Posterior vena cava (tissue), 2 donors: ENCODE measurements around the gene PLCD1. TPM values are rescaled to one million over a fixed set of nuclear protein-coding genes. Genes with fewer than 3 reads are reported as not detected.
"Not testable (repeated sequence)": the region's sequence is repeated elsewhere in the genome, so short reads cannot be mapped to it uniquely, and the experiment has no call there.

Experiments used
- DNase-seq: peaks from one replicate; pipeline ENCODE4 v3.0.0-alpha.2; 2020; ENCODE audit warnings: low spot score
- intact Hi-C, 2 donors: fragments of 100-400 bp; cut with DNase I; formaldehyde crosslinking; loops; one replicate each; pipeline versions ENCODE4 v1.14.1 to v1.14.2; 2022 to 2023
- total RNA-seq, 2 donors: library from RNA; stranded (reverse); fragmentation: NEBNext Ultra II Directional; extraction: Animal tissue kit (Norgen Biotek cat#: 25700); gene quantifications; one replicate each; pipeline ENCODE4 v1.2.1, GENCODE V29; 2021
- donor health status: DM: yes; HTN: yes; CAD: no.
- donor health status: DM: yes; HTN: yes; CAD: no.

Gene PLCD1
- total RNA-seq, 2 donors from 2014 or later, result 32.5 to 40.9 TPM

DNA sequence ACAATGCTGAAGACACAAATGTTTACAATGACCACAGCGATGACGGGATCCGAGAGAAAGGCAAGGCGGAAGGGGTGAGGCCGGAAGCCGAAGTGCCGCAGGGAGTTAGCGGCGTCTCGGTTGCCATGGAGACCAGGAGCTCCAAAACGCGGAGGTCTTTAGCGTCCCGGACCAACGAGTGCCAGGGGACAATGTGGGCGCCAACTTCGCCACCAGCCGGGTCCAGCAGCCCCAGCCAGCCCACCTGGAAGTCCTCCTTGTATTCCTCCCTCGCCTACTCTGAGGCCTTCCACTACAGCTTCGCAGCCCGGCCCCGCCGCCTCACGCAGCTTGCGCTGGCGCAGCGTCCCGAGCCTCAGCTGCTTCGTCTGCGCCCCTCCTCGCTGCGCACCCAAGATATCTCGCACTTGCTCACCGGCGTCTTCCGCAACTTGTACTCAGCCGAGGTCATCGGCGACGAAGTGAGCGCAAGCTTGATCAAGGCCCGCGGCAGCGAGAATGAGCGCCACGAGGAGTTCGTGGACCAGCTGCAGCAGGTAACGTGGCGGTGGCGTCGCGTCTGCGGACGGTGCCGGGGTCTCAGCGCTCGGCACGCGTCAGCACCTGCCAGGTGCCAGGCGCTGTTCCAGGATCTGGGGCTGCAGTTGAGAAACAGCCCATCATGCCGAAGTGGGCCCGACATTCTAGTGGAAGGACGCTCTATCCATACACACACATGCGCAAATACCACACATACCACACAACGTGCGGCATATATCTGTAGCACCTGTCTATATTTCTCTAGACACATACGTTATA is 9.9 kb upstream of the PLCD1 start, which contains the start of gene DLEC1:
Gene DLEC1, plus strand, starts transcription at position 108 of the 798 bp plus-strand sequence. Its CDS starts 18 bp downstream, at position 126.
- intact Hi-C loops, result no loop called here
- peak; percentile 93 for DNase-seq

DNA sequence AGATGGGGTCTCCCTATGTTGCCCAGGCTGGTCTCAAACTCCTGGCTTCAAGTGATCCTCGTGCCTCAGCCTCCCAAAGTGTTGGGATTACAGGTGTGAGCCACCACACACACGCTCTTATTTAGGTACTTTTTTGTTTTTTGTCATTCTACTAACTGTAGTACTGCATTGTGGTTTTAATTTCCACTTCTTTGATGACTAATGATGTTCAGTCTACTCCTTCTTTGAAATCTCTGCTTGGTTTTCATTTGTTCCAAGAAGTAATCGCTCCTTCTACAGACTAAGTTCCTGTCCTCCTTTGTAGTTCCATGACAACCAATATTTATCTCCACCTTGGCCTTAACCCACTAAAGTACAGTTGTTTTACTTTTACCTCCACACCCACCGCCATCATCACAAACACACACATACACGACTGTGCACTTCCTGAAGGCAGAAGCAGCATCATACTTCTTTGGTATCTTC is 9.0 kb upstream of the PLCD1 start:
- intact Hi-C loops, result no loop called here
- no peak for DNase-seq

DNA sequence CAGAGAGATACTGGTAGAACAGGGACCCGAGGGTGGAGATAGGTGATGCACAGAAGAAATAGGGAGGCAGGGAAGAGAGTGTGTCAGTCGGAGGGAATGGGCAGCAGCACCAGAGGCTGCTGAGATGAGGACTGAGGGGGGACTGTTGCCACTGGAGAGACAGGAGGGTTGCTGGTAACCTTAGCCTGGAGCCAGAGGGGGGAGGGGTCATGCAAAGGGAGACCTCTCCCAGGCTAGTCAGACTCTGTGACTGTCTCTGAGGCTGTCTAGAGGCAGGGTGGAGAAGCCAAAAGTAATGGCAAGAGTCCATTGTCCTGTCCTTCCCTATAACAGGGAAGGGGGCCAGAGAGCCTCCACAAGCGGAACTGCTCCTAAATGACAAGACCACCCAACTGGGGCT is 7.5 kb upstream of the PLCD1 start:
- no peak for DNase-seq
- intact Hi-C loops, result no loop called here

DNA sequence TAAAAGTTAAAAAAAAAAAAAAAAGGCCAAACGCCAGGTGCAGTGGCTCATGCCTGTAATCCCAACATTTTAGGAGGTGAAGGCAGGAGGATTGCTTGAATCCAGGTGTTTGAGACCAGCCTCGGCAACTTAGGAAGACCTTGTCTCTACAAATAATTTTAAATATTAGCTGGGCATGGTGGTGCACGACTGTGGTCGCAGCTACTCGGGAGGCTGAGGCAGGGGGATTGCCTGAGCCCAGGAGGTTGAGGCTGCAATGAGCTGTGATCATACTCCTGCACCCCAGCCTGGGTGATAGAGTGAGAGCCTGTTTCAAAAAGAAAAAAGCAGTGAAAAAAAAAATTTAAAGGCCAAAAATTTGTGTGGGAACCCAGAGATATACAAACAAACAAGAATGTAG is 6.8 kb upstream of the PLCD1 start:
- intact Hi-C loops, result no loop called here
- DNase-seq, result no peak

DNA sequence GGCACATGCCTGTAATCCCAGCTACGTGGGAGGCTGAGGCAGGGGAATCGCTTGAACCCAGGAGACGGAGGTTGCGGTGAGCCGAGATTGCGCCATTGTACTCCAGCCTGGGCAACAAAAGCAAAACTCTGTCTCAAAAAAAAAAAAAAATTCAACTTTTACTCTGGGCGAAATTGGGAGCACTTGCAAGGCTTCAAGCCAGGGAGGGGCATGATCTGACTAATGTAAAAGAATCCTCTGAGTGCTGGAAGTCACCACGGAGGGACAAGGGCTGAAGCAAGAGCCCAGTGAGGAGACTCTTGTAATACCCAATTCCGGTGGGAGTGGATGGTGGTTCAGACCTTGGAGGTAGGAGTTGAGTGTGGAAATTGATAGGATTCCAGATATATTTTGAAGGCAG is 4.9 kb upstream of the PLCD1 start:
- DNase-seq, intact Hi-C loops: not testable (repeated sequence)

DNA sequence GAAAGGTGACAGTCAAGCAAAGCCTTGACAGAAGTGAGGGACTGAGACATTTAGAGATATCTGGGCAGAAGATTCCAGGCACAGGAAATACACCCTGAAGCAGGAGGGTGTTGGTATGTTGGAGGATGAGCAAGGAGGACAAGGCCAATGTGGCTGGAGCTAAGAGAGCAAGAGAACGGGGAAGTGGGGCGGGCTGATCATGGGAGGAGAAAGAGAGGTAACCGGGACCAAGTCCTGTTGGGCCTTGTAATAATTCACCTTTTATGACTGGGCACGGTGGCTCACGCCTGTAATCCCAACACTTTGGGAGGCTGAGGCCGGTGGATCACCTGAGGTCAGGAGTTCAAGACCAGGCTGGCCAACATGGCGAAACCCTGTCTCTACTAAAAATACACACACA is 4.1 kb upstream of the PLCD1 start:
- intact Hi-C loops, DNase-seq: not testable (repeated sequence)

DNA sequence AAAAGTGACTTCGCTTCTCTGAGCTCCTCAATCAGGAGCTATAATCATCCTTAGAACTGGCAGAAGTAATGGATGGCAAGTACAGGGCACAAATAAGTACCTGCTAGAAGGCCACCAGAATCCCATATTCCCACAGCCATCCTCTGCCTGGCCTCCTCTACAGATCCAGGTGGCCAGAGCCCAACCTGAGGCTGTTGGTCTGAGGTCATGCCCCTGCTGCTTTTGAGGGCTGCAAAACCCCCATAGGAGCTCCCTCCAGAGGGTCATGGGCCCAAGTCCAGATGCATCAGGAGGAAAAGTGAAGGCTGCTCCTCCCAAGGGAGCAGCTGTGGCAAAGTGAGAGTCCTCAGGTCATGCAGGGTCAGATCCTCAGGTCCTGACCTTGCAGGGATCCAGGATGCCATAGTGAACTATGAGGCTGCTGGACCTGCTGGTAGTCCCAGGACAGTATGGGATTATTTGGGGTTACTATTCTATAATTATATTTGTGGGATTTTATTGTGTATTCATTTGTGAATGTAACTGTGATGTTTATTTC is 3.0 kb upstream of the PLCD1 start:
- no peak for DNase-seq
- intact Hi-C loops, result no loop called here

DNA sequence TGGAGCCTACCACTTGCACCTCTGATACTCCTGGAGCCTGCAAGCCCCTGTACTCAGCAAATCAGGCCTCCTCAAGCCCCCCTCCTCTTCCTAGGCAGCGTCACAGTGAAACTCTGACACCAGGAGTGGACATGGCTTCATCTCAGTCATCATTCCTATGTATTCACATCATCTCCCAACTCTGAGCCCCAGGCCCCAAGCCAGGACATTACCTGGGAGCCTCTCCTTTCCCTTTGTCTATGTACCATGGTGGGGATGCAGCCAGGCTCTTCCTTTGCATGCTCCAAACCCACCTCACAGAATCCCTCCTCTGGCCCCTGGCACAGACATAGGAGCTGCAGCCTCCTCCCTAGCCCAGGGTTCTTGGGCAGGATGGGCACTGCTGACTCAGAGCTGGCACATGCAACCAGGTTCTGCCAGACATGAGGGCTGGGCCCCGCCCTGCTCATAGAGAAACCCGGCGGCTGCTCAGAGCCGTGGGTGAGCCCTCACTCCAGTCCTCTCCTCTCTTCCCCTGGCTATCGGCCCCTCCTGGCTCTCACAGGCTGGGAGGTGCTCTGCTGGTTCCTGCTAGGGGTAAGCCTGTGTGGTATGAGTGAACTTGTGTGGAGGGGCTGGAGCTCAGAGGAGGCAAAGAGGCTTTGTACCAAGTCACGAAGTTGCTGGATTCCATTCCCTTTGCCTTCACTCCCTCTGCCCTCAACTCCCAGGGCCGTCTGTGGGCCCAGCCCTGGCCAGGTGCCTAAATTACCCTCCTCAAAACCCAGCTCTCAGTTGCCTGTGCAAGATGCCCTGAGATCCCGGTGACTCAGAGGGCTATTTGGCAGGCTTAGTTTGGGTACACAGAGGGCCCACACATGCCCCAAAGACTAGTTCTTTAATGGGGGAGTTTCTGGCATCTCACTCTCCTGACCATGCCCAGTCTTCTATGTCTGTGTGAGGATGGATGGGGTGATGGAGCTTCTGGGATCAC is 1.9 kb upstream of the PLCD1 start:
- intact Hi-C loops, result no loop called here
- no peak for DNase-seq

DNA sequence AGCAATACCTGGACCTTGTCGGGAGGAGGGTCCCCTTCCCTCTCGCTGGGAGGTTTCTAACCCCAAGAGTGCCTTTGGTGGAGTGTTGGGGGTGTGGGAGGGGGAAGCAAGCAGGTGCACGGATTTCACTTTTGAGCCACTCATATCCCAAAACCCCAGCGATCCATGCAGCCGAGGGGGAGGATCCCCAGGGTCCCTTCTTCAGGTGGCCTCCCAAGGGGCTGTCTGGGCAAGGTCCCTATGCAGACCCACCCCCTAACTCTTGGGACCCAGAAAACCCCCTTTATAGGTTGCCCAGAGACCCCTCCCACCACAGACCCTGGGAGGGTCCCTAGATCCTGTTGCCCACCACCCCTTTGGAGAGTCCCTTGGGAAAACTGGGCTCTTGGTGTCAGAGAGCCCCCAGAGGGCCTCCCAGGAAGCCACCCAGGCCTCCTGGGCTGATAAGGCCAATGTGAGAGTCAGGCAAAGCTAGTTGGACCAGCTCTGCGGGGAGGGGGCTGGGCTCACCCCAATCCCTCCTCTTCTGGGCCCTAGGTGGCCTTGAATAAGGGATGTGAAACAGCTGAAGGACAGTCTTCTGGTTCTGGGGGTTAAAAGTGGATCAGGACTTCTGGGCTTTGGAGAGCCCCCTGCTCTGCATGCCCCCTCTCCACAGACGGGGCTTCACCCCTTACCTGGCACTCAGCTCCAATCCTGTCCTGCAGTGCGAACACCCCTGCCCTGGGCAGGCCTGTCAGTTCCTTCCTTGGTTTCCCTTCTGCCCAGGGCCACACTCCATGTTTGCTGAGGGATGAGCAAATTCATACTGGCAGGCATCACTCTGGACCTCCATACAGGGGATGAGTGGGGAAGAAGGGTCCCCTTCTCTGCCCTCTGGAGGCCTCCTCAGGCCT is 932 bp upstream of the PLCD1 start:
- DNase-seq, result no peak
- intact Hi-C loops, result no loop called here

DNA sequence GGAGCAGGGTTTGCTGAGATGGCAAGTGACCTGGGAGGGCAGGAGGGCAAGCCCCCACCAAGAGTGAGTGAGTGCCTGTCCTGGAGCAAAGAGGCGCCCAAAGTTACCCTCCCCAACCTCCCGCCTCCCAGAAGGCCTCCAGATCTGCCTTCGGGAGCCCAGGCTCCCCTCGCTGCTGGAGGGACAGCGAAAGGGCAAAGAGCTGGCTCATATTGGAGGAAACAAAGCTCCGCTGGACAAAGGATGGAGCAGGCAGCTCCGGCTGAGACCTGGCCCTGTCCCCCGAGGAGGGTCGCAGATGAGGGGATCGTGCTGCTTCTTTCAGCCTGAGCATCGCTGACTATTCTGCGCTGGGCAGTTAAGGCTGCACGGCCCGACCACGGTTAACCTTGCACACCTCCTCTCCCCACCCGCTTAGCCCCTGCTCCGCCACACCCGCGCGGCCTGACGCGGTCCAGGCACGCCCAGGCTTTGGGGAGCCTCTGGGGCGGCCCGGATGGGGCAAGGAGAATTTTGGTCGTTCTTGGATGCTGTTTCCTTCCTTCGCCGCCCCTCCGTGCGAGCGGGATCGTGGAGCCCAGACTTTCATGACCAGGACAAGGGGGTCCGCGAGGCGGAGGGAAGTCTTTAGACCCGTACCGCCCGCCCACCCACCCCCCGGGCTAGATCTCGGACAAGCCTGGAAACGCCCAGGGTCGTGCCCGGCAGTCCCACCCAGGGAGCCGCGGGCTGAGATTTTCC is 651 bp downstream of the PLCD1 start:
- DNase-seq, result no peak
- intact Hi-C loops, result no loop called here

DNA sequence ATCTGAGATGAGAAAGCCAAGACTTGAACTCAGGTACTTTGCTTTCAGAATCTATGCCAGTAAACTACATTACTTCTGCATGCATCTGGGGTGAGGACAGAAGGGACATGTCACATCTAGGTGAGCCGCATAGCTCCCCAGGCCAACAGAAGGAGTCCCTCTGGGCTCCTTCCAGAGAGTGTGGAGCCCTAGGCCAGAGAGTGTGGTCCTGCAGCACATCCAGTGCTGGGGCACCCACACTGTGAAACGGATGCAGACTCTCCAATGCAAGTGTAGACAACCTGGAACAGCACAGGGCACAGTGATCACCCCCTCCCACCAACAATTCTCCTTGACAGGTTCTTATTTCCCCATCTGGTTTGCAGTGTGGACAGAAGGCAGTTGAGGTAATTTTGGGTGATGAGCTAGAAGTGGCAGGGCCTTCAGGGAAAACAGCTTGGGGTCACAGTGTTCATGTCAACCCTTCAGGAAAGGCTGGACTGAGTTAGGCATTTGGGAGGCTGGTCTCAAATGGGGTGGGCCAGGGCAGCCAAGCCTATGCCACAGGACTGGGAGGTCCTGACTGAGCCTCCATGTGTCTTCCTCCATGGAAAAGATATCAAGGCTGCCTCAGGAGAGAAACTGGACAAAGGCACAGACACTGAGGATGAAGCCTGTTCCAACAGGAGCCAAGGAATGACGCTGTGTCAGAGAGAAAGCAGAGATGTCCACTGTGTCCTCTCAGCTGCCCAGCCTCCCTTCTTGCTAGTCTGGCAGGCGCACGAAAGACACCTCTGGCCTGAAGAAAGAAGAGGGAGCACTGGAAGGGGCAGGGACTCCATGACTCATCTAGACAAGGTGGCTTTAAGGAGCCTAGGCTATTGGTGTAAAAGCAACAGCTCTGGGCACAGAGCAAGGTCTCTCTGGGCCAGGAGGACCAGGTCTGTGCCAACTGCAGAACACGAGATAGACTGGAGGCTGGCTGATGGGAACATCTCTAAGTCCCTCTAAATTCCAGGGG is 1.7 kb downstream of the PLCD1 start:
- no peak for DNase-seq
- intact Hi-C loops, result no loop called here

DNA sequence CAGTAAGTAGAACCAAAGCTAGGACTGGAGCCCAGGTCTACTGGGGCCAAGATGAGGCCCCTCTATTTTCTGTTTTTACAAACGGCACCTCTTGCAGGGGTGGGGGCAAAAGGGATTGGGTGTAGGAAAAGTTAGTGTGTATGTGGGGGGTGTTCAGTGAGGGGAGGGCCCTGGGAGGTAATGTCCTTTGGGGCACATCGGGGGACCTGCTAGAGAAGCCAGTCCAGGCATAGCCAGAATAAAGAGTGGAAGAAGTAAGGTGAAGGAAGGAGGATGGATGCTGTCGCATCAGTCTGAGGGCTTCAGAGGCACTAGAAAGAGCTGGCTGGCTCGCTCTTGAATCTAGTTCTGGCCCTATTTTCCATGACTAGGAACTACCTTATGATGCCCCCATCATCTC is 2.6 kb downstream of the PLCD1 start:
- no peak for DNase-seq
- intact Hi-C loops, result no loop called here

DNA sequence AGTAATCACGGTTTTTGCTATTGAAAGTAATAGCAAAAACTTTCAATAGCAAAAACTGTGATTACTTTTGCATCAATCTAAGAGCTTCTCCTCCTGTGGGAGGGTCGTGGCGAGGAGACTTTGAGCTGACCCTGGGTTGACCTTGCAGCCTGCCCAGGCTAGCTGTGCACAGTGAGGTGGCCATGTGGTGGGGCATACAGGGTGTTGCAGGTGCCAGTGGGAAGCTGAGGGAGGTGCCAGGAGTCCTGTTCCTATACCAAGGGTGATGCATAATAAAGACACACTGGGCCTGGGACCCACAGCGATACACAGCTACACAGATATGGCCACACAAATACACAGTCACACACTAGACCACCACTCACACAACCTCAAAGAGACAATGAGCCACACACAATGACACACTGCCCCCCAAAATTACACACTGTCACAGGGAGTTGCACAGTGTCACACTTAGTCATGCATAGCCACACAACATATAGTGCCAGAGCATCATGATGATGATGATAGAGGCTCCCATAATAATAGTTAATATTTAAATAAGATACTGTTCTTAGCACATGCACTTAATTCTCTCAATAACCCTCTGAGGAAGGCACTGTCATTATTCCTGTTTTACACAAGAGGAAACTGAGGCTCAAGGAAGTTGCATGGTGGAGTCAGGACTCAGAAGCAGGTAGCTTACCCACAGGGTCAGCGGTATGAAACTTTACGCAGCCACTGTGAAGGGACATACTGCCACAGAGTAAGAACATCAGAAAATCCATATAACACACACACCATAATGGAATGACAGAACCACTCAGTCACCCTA is 6.3 kb downstream of the PLCD1 start:
- peak; percentile 59 for DNase-seq
- intact Hi-C loops, result no loop called here

DNA sequence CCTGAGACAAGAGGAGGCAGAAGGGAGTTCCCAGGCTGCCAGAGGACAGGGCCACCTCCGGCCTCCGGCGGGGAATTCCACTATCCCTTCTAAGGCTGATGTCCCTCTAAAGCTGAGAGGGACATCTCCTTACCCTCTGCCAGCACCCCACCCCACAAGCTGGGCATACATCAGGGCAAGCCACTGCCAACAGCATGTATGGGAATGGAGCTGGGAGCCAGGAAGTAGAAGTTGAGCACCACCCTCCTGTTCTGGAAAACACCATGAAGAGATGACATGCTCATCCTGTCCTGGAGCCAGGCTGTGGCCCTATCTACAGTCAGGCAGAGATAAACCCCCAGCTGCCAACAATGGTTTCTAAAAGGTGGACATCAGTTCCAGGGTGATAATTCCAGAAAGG is 7.1 kb downstream of the PLCD1 start:
- intact Hi-C loops, result no loop called here
- DNase-seq, result peak; percentile 72

DNA sequence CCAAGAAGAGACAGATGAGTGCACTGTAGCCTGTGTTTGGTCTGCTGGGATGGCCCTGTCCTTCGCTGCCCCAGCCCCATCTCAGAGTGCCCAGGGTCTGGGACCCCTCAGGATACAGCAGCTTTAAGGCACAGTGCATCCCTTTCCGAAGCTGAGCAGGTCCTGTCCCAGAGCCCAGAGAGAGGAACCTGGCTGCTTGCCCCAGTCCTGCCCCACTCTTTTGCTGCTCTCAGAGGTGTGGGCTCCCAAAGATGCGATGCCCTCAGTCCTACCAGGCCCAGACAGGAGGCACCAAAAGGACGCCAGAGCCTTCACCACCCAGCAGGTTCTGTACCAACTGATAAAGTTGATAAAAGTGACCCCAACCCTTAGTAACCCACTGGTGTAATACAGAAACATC is 8.2 kb downstream of the PLCD1 start:
- DNase-seq, result peak; percentile 64
- intact Hi-C loops, result no loop called here

DNA sequence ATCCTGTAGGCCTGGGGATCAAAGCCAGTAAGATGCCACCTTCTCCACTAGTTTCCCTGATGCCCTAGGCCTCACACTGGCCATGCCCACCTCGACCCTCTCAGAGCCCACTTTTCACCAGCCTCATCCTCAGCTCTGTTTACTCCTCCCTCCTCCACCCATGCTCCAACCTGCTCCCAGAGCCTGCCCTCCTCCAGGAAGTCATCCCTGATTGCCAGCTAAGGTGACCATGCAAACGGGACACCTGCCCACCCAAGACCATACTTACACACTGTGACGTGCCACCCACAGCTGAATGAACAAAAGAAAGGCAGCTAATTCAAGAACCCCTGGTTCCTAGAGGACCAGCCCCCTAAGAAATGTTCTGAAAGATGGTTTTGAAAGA is 9.1 kb downstream of the PLCD1 start:
- DNase-seq, result peak; percentile 47
- intact Hi-C loops, result no loop called here
